HL-60 (cell line): ENCODE measurements around the gene ITCH.
"Not testable (repeated sequence)": the region's sequence is repeated elsewhere in the genome, so short reads cannot be mapped to it uniquely, and the experiment has no call there.

ENCODE experiments used
- DNase-seq, 2 experiments: peaks; one replicate each; pipeline ENCODE4 v3.0.0-alpha.2; 2010 to 2020; ENCODE audit warnings: low read depth in 1 of 2, low spot score in 1 of 2
- H3K27ac ChIP-seq: fragments of 250-450 bp; sonication (Bioruptor Pico); replicated peaks from 2 replicates; pipeline ENCODE4 v1.5.1; 2020; ENCODE audit warnings: mild to moderate bottlenecking, moderate library complexity
- H3K27me3 ChIP-seq: fragments of 250-450 bp; sonication (Bioruptor Pico); 2 replicates; pipeline ENCODE4 v1.5.1; 2021; ENCODE audit warnings: mild to moderate bottlenecking, moderate library complexity; ENCODE audit not compliant: insufficient read depth, poor library complexity, severe bottlenecking
- H3K4me3 ChIP-seq: replicated peaks from 2 replicates; pipeline ENCODE4 v1.5.1; 2011; ENCODE audit warnings: mild to moderate bottlenecking, control low read depth, low read length; ENCODE audit not compliant: insufficient read depth
- GABPA ChIP-seq: IDR thresholded peaks from 2 replicates; pipeline ENCODE4 v1.6.1; 2012; ENCODE audit warnings: low read depth
- POLR2AphosphoS5 ChIP-seq: IDR thresholded peaks from 2 replicates; pipeline ENCODE4 v1.6.1; 2012; ENCODE audit warnings: low read depth
- SPI1 ChIP-seq: IDR thresholded peaks from 2 replicates; pipeline ENCODE4 v1.6.1; 2012; ENCODE audit warnings: low read depth, mild to moderate bottlenecking, borderline replicate concordance
- TF ChIP-seq, protein P1 (sequence below): IDR thresholded peaks from one replicate; pipeline ENCODE4 v1.5.1; 2011; ENCODE audit warnings: low read length, control low read depth, inconsistent platforms; ENCODE audit not compliant: insufficient read depth
- TF ChIP-seq, protein P2 (sequence below): IDR thresholded peaks from 2 replicates; pipeline ENCODE4 v1.6.1; 2012; ENCODE audit warnings: low read depth; ENCODE audit not compliant: insufficient replicate concordance

Gene ITCH

DNA sequence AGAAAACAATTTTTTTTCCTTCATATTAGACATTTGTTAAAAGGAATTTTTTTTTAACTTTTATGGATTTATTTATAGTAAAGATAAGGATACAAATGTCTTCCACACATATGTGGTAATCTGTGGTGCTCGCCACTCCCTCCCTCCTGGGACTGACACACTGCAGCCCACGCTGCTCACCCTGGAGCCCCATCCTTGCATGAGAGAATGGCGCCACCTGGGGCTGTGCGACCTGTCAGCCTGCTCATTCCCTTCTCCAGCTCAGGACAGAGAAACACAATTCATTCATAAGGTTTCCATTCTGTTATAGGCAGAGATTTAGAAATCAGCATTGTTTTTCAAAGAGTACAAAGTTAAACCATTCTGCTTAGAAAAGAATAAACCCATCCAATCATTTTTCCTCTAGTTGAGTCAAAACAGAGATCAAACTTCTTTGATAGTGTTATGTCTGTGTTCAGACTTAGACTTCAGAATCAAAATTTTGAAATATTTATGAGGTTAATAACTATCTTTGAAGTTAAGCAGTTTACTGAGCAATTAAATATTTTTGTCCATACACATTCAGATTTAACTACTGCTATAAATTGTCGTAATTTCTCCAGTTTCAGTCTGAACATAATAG is 110.3 kb downstream of the ITCH start:
- peak in 1 of 2 experiments; percentile 55 for DNase-seq
- TF ChIP-seq POLR2AphosphoS5 (no peak), GABPA (no peak), SPI1 (no peak)
- TF ChIP-seq, protein P1, sequence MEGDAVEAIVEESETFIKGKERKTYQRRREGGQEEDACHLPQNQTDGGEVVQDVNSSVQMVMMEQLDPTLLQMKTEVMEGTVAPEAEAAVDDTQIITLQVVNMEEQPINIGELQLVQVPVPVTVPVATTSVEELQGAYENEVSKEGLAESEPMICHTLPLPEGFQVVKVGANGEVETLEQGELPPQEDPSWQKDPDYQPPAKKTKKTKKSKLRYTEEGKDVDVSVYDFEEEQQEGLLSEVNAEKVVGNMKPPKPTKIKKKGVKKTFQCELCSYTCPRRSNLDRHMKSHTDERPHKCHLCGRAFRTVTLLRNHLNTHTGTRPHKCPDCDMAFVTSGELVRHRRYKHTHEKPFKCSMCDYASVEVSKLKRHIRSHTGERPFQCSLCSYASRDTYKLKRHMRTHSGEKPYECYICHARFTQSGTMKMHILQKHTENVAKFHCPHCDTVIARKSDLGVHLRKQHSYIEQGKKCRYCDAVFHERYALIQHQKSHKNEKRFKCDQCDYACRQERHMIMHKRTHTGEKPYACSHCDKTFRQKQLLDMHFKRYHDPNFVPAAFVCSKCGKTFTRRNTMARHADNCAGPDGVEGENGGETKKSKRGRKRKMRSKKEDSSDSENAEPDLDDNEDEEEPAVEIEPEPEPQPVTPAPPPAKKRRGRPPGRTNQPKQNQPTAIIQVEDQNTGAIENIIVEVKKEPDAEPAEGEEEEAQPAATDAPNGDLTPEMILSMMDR, result no peak
- TF ChIP-seq, protein P2, sequence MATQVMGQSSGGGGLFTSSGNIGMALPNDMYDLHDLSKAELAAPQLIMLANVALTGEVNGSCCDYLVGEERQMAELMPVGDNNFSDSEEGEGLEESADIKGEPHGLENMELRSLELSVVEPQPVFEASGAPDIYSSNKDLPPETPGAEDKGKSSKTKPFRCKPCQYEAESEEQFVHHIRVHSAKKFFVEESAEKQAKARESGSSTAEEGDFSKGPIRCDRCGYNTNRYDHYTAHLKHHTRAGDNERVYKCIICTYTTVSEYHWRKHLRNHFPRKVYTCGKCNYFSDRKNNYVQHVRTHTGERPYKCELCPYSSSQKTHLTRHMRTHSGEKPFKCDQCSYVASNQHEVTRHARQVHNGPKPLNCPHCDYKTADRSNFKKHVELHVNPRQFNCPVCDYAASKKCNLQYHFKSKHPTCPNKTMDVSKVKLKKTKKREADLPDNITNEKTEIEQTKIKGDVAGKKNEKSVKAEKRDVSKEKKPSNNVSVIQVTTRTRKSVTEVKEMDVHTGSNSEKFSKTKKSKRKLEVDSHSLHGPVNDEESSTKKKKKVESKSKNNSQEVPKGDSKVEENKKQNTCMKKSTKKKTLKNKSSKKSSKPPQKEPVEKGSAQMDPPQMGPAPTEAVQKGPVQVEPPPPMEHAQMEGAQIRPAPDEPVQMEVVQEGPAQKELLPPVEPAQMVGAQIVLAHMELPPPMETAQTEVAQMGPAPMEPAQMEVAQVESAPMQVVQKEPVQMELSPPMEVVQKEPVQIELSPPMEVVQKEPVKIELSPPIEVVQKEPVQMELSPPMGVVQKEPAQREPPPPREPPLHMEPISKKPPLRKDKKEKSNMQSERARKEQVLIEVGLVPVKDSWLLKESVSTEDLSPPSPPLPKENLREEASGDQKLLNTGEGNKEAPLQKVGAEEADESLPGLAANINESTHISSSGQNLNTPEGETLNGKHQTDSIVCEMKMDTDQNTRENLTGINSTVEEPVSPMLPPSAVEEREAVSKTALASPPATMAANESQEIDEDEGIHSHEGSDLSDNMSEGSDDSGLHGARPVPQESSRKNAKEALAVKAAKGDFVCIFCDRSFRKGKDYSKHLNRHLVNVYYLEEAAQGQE, result no peak
- Histone ChIP-seq H3K27me3 (no peaks in the 10 kb centered on the region), H3K27ac (no peak overlapping the region), H3K4me3 (no peak overlapping the region)

DNA sequence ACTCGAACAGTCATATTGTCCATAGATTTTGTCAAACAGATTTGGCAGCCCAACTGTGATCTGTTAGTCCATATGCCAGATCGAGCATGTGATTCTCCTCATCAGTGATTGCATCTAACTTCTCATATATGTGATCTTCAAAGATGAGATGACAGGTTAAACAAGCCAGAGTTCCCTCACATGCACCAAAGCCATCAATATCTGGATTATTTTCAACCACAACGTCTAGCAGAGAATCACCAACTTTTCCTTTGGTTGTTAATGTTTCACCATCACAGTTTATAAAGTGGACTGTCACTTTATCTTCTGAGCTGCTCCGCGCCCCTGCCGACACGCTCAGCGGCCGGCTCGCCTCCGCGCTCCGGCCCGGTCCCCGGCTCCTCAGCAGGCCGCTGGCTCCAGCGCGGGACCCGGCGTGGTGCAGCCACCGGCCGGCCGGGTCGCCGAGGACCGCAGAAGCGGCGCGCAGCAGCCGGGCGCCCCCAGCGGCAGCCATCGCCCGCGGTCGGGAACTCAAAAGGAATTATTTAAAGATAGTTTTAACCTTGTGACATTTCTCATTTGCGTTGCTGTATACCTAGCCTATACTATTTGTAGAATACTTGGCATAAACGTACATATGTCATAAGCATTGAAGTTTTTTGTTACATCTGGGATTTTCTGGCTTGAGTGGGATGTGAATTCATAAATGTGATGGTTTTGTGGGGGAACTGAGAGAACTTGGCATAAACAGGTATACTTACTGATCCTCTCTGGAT is 113.1 kb downstream of the ITCH start:
- peak in 1 of 2 experiments; percentile 22 for DNase-seq
- Histone ChIP-seq H3K27me3 (no peaks in the 10 kb centered on the region), H3K27ac (no peak overlapping the region), H3K4me3 (no peak overlapping the region)
- TF ChIP-seq POLR2AphosphoS5 (no peak), SPI1 (no peak), GABPA (no peak)
- TF ChIP-seq, protein P2, result no peak
- TF ChIP-seq, protein P1, result peak; percentile 21

DNA sequence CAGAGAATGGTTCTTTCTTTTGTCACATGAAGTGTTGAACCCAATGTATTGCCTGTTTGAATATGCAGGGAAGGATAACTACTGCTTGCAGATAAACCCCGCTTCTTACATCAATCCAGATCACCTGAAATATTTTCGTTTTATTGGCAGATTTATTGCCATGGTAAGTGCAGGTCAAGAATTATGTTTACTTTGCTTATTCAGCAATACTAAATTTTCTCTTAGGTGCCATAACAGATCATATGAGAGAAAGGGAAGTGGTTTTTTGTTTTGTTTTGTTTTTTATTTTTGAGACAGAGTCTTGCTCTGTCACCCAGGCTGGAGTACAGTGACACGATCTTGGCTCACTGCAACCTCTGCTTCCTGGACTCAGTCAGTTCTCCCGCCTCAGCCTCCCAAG is 116.6 kb downstream of the ITCH start:
- H3K27me3 ChIP-seq, result no peaks in the 10 kb centered on the region
- no peak overlapping the region for H3K4me3 ChIP-seq
- TF ChIP-seq GABPA, result no peak
- TF ChIP-seq, protein P1, result no peak
- TF ChIP-seq SPI1, result peak; percentile 39; the same call in 1 of the 2 replicates
- no peak for TF ChIP-seq POLR2AphosphoS5
- TF ChIP-seq, protein P2, result no peak
- no peak overlapping the region for H3K27ac ChIP-seq
- DNase-seq, result no peak

DNA sequence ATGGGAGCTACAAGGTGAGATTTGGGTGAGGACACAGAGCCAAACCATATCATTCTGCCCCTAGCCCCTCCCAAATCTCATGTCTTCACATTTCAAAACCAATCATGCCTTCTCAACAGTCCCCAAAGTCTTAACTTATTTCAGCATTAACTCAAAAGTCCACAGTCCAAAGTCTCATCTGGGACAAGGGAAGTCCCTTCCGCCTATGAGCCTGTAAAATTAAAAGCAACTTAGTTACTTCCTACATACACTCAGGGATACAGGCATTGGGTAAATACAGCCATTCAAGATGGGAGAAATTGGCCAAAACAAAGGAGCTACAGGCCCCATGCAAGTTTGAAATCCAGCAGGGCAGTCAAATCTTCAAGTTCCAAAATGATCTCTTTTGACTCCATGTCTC is 119.1 kb downstream of the ITCH start:
- not testable (repeated sequence) for H3K4me3 ChIP-seq, H3K27ac ChIP-seq, H3K27me3 ChIP-seq, DNase-seq

DNA sequence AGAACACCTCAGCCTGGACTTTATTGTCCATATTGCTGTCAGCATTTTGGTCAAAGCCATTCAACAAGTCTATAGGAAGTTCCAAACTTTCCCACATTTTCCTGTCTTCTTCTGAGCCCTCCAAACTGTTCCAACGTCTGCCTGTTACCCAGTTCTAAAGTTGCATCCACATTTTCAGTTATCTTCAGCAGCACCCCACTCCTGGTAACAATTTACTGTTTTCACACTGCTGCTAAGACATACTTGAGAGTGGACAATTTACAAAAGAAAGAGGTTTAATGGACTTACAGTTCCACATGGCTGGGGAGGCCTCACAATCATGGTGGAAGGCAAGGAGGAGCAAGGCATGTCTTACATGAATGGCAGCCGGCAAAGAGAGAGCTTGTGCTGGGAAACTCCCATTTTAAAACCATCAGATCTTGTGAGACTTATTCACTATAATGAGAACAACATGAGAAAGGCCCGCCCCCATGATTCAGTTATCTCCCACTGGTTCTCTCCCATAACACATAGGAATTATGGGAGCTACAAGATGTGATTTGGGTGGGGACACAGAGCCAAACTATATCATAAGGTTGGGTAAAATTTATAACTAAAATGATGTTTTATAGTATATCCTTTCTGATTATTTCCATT is 120.6 kb downstream of the ITCH start:
- H3K27me3 ChIP-seq, H3K27ac ChIP-seq, H3K4me3 ChIP-seq, DNase-seq: not testable (repeated sequence)
